GM12891 (cell line): ENCODE data around the gene P2RY14.

ENCODE experiments used
- DNase-seq: peaks from one replicate; pipeline ENCODE4 v3.0.0; 2011; ENCODE audit warnings: low spot score; ENCODE audit not compliant: insufficient read length
- FAIRE-seq: peaks from 2 replicates; lab custom pipeline; 2011; peaks lifted over from hg19 to GRCh38; lab: Jason Lieb, UNC
- PAX5 ChIP-seq: IDR thresholded peaks from 2 replicates; pipeline ENCODE4 v1.6.1; 2011; ENCODE audit warnings: low read length, moderate library complexity, mild to moderate bottlenecking; ENCODE audit not compliant: insufficient read depth, severe bottlenecking
- POLR2A ChIP-seq: IDR thresholded peaks from 2 replicates; pipeline ENCODE4 v1.6.1; 2011; ENCODE audit warnings: low read depth, low read length, control low read depth
- POLR2AphosphoS5 ChIP-seq: IDR thresholded peaks from 2 replicates; pipeline ENCODE4 v1.6.1; 2011; ENCODE audit warnings: low read depth, low read length, control low read depth
- POU2F2 ChIP-seq: IDR thresholded peaks from 2 replicates; pipeline ENCODE4 v1.6.1; 2011; ENCODE audit warnings: low read depth, mild to moderate bottlenecking, control low read depth, low read length, moderate library complexity
- SPI1 ChIP-seq: IDR thresholded peaks from 2 replicates; pipeline ENCODE4 v1.6.1; 2011; ENCODE audit warnings: low read depth, low read length, control low read depth
- TAF1 ChIP-seq: IDR thresholded peaks from 2 replicates; pipeline ENCODE4 v1.6.1; 2011; ENCODE audit warnings: low read depth, low read length, control low read depth

Gene P2RY14

DNA sequence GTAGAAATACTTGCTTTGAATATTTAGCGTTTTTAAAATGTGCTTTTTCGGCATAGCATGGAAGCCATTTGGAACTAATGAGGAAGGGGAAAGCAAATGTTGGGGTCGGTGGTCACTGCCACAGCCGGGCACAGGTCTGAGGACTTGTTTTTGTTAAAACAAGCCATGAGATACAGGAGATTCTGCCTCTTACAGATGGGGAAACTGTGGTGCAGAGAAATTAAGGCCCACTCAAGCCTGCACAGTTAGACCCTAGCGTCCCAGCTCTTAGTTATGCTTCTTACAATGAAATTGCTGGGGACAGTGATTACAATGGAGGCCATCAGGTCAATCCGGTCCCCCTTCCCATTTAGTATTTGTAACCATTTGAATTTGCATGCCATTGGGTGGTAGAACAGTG, 72.9 kb downstream of the P2RY14 start:
- DNase-seq, result no peak
- peak; percentile 62 for FAIRE-seq

DNA sequence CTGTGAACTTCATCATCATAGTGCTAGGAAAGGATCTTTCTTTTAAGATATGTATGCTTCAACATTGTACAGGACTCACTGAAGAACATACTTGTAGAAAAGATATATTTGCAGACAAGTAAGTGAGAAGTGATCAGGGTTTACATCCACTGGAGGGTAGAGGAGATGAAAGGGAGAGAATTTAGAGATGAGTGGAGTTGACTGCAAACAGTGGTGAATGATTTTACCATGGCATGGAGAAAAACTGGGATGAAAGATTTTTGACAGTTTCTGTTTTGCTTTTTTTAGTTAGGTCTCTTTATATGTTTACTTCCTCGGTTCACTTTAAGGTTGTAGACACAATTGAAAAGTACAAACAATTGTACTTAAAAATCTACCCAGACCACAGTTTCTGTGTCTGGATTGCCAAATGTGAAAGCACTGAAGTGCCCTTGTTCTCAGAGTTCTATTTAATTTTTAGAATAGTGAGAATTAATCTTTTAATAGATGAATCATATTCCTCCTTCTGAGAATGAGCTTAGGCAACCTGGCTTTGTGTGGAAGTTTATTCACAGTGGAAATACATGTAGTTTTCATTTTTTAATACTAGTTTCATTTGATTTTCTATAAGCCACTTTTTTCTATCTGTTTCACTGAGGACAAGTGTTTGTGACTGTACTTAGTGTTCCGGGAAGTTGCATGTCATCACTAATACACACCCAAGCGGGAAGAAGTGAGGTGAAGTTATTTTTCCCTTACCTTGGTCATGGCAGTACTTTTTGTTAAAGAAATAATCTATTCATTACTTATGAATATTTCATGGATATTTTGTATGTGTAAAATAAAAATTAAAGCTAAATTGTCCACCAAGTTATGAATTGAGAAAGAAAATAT, 73.6 kb downstream of the P2RY14 start:
- TF ChIP-seq POU2F2 (no peak), SPI1 (no peak), POLR2AphosphoS5 (no peak), TAF1 (no peak), PAX5 (no peak), POLR2A (no peak)
- FAIRE-seq (peak; percentile 28), DNase-seq (no peak)

More for the DNA sequence above, 72.9 kb downstream of the P2RY14 start:
- TF ChIP-seq TAF1 (no peak), PAX5 (no peak), POU2F2 (no peak), SPI1 (no peak), POLR2A (no peak), POLR2AphosphoS5 (no peak)

DNA sequence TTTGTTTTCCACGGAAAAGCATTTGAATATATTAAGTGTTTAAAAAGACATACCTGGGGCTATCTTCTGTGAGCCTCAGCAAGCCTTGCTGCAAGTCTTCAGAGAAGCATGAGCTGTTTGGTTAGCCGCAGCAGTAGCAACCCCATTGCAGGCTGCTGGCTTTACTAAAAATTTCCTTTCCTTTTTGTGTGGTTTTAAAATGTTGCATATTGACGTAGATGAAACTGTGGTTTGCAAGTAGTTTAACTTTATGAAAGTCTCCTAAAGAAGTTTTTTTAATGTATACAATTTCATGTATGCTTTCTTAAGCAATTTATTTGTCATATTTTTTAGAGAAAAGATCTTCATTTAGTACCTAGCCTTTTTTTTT, 75.3 kb downstream of the P2RY14 start, which contains the start of gene GPR171:
Gene GPR171, minus strand, starts transcription at position 166 of the 370 bp plus-strand sequence. CDS start 3,830 bp downstream, outside the sequence.
- TF ChIP-seq SPI1, result no peak
- TF ChIP-seq POU2F2, result no peak
- no peak for TF ChIP-seq TAF1
- no peak for TF ChIP-seq POLR2A
- no peak for TF ChIP-seq PAX5
- no peak for TF ChIP-seq POLR2AphosphoS5
- DNase-seq (no peak), FAIRE-seq (no peak)

DNA sequence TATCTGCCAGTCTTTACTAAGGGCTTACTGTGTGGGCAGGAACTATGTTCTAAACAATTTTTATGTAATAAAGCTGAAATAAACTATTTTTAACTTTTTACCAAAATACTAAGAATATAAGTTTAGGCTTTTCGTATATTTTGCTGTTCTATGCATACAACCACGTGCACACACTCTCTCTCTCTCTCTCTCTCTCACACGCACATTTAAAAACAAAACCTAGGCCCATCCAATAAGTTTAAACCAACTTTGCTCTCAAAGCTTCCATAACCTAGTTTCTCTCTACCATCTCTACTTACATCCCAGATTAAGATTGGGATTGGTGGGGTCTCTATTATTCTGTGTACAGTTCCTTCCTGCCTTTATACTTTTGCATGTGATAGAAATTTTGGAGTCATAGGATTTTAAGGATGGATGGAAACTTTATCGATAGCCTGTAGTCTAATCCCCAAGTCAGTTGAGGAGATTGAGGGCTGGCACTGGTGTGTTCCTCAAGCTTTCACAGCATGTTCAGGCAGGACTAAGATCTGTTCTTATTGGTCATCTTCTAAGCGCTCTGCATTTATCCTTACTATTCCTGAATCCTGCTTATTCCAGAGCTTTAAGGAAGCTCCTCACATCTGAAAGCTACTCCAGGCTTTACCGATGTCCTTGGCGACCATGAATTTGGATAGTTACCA, 77.2 kb downstream of the P2RY14 start:
- no peak for TF ChIP-seq POLR2AphosphoS5
- TF ChIP-seq POU2F2, result no peak
- TF ChIP-seq TAF1, result no peak
- TF ChIP-seq PAX5, result no peak
- TF ChIP-seq SPI1, result no peak
- no peak for TF ChIP-seq POLR2A
- no peak for FAIRE-seq
- DNase-seq, result no peak

DNA sequence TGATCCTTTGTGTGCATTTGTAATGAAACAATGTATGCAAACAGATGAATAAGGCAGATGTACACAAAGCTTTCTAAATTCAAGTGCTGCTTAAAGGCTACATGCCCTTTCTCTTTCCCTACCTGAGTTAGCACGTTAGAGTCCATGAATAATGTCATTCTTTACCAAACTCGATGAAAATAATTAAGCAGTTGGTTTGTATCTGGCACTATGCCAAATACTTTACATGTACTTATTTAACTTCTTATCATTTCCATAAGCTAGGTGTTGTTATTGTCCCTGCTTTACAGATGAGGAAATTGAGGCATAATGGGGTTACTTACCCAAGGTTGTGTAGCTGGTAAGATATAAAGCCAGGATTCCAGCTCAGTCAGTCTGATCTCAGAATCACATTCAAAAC, 77.8 kb downstream of the P2RY14 start:
- TF ChIP-seq SPI1 (no peak), TAF1 (no peak), PAX5 (no peak), POU2F2 (no peak), POLR2A (no peak), POLR2AphosphoS5 (no peak)
- no peak for DNase-seq
- no peak for FAIRE-seq

DNA sequence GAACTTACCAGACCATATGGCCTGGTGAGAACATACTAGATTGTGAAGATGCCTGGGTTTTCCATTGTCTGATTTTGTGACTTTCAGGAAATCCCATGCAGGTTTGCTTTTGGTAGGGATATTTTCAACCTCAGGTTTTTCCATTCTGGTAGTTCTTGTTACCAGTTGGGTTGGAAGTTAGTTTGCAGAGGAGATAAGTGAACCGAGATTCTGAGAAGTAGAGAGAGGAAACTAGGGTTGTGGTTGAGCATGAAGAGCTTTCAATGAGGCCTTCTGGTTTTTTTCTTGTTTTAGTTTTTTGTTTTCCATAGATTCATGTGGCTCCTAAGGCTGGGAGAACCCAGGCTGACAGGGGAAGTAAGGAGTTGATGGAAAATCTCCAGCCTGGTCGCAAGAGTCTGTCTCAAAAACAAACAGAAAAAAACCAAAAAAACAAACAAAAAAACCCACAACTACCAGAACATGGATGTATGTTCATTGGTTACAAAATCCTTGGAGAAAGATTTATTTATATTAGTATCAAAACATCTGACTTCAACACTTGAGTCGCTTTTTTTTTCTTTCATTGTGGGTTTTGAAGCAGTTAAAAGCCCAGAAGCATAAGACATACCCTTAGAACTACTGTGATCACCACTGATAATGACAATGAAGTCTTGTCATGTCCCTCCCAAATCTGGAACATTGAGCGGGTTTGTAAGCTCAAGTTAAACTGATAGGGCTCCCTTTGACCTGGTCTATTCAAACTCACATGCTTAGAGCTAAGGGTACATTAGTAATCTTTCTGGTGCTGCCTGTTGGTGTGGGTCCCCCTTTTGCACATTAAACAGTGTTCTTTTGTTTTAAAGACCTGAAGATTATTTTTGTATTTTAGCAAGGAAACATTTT, 78.5 kb downstream of the P2RY14 start:
- TF ChIP-seq POLR2AphosphoS5 (no peak), SPI1 (no peak), POU2F2 (no peak), TAF1 (no peak), PAX5 (no peak), POLR2A (no peak)
- DNase-seq (no peak), FAIRE-seq (no peak)

DNA sequence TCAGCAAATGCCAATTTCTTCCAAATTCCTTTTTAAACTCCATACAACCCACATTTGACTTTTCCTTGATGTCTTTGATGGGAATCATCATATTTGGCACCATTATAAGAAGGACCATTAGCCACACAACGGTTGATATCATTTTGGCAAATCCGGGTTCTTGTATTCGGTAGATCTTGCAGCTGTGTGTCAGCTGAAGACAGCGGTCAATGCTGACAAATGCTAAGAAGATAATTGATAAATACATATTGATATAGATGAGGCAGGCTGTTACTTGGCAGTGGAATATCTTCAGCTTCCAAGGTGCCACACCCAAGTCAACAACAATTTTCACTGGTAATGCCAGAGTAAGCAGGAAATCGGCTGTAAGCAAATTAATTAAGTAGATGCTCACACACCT, 79.5 kb downstream of the P2RY14 start:
- no peak for FAIRE-seq
- no peak for TF ChIP-seq POLR2AphosphoS5
- no peak for TF ChIP-seq PAX5
- TF ChIP-seq SPI1, result no peak
- TF ChIP-seq TAF1, result no peak
- no peak for TF ChIP-seq POU2F2
- TF ChIP-seq POLR2A, result no peak
- DNase-seq, result no peak

DNA sequence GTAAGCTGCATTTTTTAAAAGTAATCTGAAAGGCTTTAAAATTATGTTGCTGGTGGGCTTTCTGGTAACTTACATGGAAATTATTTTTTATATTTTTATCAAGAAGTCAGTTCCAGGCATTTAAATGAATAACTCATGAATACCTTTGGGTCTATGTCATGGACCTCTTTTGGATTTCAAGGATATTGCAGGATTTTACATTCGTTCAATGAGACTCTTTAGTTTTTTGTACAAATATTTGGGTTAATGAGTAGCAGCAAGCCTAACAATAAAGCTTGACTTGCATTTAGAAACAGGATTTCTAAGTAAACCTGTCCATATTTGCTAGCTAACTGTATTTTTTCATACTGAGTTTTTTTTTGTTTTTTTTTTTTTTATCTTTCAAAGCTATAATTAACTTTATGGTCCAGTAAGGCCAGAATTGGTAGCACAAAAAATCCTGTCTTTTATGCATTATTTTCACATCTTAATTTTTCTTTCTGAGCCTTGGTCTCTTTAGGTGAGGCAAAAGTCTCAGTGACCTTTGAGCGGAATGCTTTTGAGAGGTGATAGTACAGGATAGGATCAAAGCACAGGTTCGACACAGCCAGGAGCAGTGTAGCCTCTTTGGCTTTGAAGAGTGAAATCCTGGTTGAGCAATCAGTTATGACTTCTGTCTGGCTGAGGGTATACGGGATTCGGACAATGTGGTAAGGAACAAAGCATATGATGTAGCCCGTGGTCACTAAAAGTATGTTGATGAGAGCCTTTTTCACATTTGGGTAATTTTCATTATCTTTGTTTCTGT, 80.2 kb downstream of the P2RY14 start:
- FAIRE-seq (no peak), DNase-seq (no peak)
- no peak for TF ChIP-seq PAX5
- TF ChIP-seq POLR2A, result no peak
- no peak for TF ChIP-seq POU2F2
- no peak for TF ChIP-seq SPI1
- TF ChIP-seq POLR2AphosphoS5, result no peak
- no peak for TF ChIP-seq TAF1
